Tibial nerve (tissue), 4 donors: ENCODE measurements around the gene FGF19.

ENCODE experiments used
- CTCF ChIP-seq, 5 experiments: fragments of 200-600 bp in 3 of 5; fragments of 450-650 bp in 2 of 5; sonication (generic) in 3 of 5; IDR thresholded peaks; one replicate each; pipeline ENCODE4 v1.5.1; 2016 to 2019; ENCODE audit warnings: antibody characterized with exemption in 5 of 5, mild to moderate bottlenecking in 3 of 5, moderate library complexity in 2 of 5
- EP300 ChIP-seq, 2 donors: sonication (generic); formaldehyde crosslinking; IDR thresholded peaks; one replicate each; pipeline ENCODE4 v1.6.1; 2017; ENCODE audit warnings: antibody characterized with exemption in 2 of 2, mild to moderate bottlenecking in 1 of 2
- POLR2A ChIP-seq, 2 donors: fragments of 450-650 bp; IDR thresholded peaks; one replicate each; pipeline ENCODE4 v1.6.1; 2017; ENCODE audit warnings: antibody characterized with exemption in 2 of 2, mild to moderate bottlenecking in 2 of 2, moderate library complexity in 2 of 2

DNA sequence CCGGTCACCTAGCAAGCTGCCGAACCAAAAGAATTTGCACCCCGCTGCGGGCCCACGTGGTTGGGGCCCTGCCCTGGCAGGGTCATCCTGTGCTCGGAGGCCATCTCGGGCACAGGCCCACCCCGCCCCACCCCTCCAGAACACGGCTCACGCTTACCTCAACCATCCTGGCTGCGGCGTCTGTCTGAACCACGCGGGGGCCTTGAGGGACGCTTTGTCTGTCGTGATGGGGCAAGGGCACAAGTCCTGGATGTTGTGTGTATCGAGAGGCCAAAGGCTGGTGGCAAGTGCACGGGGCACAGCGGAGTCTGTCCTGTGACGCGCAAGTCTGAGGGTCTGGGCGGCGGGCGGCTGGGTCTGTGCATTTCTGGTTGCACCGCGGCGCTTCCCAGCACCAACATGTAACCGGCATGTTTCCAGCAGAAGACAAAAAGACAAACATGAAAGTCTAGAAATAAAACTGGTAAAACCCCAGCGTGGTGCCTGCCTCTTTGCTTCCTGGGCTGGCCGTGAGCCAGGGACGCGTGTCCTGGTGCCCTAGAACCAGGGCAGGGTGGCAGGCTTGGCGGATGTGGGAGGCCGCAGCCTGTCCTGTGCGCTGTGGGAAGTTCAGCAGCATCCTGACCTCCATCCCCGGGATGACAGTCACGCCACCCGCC is 49.7 kb downstream of the FGF19 start:
- TF ChIP-seq CTCF (IDR thresholded peaks at IDR 0.05), result no peak
- TF ChIP-seq EP300 (IDR thresholded peaks at IDR 0.05), result no peak
- TF ChIP-seq POLR2A (IDR thresholded peaks at IDR 0.05), result no peak
